GM21360 (cell line): ENCODE data around the gene IQCN.

ENCODE experiments used
- ATAC-seq: cut with Tn5 transposase; IDR thresholded peaks from one replicate; pipeline ENCODE4 v1.9.1; 2021; ENCODE audit warnings: mild to moderate bottlenecking, moderate library complexity; ENCODE audit not compliant: unreplicated experiment

The IQCN gene

GRCh38 chr19:18286973-18287635 lies 12.9 kb upstream of the IQCN start:
- no peak for ATAC-seq

- no peak for ATAC-seq
Measured at GRCh38 chr19:18284712-18285360, 10.6 kb upstream of the IQCN start.

- ATAC-seq, result no peak
Measured at GRCh38 chr19:18283338-18283737, 9.1 kb upstream of the IQCN start.

GRCh38 chr19:18282788-18283141 lies 8.5 kb upstream of the IQCN start:
- ATAC-seq, result no peak

GRCh38 chr19:18282021-18282787 lies 8.0 kb upstream of the IQCN start:
- peak; percentile 14 for ATAC-seq

- peak; percentile 55 for ATAC-seq
Measured at GRCh38 chr19:18281082-18282020, 7.1 kb upstream of the IQCN start, which contains the start of gene JUND. JUND (minus strand) TSS chr19:18281622; CDS start chr19:18281484, 138 bp downstream.

GRCh38 chr19:18280247-18281081 lies 6.2 kb upstream of the IQCN start:
- ATAC-seq, result no peak

- ATAC-seq, result peak; percentile 16
Measured at GRCh38 chr19:18279516-18280246, 5.4 kb upstream of the IQCN start.

GRCh38 chr19:18279266-18279515 lies 4.9 kb upstream of the IQCN start:
- no peak for ATAC-seq

- ATAC-seq, result no peak
Measured at GRCh38 chr19:18278521-18279265, 4.4 kb upstream of the IQCN start.

GRCh38 chr19:18274781-18275356 lies 617 bp upstream of the IQCN start:
- no peak for ATAC-seq

- no peak for ATAC-seq
Measured at GRCh38 chr19:18273561-18274218, 562 bp downstream of the IQCN start.

GRCh38 chr19:18271433-18271841 lies 2.8 kb downstream of the IQCN start:
- no peak for ATAC-seq

- no peak for ATAC-seq
Measured at GRCh38 chr19:18270326-18270725, 3.9 kb downstream of the IQCN start.

GRCh38 chr19:18269070-18269723 lies 5.1 kb downstream of the IQCN start:
- no peak for ATAC-seq

GRCh38 chr19:18266771-18267686 lies 7.2 kb downstream of the IQCN start:
- ATAC-seq, result no peak
